HG02588 (cell line): ENCODE results near the gene EPHB3.
"Not testable (repeated sequence)": the region's sequence is repeated elsewhere in the genome, so short reads cannot be mapped to it uniquely, and the experiment has no call there.

Experiments
- ATAC-seq: cut with Tn5 transposase; IDR thresholded peaks from one replicate; pipeline ENCODE4 v1.9.1; 2021; ENCODE audit warnings: mild to moderate bottlenecking, moderate library complexity; ENCODE audit not compliant: unreplicated experiment

EPHB3 gene

GRCh38 chr3:184596886-184597575, 35.4 kb downstream of the EPHB3 start:
- no peak for ATAC-seq

DNA sequence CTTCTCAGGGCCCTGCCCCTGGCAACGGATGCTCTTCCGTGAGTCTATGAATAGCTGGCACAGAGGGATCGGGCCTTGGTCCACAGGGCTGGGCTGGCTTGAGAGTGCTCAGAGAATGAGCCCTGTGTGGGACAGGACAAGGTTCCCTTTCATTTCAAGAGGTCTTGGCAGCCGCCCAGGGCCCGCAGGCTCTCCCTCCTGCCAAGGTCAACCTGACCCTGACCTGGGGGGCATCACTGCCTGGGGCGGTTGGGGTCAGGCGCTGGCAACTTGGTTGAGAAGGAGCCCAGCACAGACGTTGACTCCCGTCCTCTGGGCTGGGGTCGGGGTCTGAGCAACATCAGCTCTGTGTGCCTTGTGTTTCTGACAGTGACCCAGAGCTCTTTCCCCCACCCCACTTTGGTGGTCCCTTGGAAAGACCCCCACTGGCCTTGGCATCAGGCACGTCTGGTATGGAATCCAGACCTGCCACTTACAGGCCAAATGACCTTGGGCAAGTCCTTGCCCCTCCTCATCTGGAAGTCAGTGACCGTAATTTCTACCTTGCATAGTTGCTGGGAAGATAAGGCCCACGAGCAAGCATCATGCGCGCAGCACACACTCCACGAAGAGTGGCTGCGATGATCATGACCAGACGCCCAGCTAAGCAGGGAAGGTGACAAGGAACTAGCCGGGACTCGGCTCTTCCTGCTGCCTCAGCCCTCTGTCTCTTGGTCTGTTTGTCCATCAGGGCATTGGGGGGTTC, 36.4 kb downstream of the EPHB3 start:
- no peak for ATAC-seq

DNA sequence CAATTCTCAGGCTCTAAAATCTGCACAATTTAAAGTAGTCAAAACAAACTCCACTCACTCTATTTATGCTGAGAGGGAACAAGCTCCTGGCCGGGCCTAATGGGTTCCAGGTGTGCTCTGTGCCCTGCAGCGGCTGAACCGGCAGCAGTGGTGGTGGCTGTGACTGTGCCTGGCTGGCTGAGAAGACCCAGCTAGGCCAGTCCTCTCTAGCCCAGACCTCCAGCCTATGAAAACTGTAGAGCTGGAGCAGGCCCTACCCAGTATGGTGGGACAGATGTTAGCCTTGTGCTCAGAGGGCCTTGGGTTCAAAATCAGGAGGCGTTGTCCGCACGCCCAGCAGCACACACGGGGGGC, 37.0 kb downstream of the EPHB3 start:
- no peak for ATAC-seq

DNA sequence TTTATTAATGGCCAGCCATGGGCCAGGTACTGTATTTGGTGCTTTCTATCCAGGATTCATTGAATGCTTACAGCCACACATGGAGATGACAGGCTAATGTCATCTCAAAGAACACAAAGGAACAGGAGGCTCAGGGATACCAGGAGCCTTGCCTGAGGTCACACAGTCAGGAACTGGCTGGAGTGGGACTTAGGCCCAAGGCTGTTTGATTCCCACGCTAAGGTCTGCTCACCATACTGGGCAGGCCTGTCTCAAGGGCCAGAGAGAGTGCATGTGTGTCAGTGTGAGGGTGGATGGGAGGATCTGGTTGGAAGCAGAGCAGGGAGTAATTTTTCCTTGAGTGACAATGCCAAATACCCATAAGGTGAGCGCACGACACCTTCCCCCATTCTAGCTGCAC, 37.6 kb downstream of the EPHB3 start:
- ATAC-seq, result no peak

DNA sequence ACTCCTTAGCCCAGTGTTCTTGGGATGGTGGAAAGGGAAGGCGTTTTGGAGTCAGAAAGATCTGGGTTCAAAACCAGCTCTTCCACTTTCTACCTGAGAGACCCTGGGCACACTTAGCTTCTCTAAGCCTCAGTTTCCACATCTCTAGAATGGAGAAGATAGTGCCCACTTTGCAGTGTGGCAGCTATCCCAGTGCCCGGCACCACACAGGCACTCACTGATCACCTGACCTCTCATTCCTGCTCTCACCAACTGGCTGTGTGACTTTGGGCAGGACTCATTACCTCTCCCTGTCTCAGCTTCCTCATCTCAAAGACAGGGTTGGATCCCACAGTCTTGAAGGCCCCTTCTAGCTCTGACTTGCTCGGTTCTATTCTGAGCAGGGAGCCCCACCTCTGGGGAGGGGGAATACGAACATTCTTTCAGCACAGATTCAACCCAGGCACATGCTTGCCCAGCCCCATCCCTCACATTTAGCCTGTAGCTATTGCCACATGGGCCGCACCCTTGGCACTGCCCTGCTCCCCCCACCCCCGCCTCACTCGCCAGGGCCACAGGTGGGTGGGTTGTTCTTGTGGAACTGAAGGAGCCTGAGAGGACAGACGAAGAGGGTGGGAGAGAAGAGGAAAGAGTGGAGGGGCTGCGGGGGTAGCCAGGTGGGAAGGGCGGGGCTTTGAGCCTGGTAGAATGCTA, 39.2 kb downstream of the EPHB3 start:
- no peak for ATAC-seq

DNA sequence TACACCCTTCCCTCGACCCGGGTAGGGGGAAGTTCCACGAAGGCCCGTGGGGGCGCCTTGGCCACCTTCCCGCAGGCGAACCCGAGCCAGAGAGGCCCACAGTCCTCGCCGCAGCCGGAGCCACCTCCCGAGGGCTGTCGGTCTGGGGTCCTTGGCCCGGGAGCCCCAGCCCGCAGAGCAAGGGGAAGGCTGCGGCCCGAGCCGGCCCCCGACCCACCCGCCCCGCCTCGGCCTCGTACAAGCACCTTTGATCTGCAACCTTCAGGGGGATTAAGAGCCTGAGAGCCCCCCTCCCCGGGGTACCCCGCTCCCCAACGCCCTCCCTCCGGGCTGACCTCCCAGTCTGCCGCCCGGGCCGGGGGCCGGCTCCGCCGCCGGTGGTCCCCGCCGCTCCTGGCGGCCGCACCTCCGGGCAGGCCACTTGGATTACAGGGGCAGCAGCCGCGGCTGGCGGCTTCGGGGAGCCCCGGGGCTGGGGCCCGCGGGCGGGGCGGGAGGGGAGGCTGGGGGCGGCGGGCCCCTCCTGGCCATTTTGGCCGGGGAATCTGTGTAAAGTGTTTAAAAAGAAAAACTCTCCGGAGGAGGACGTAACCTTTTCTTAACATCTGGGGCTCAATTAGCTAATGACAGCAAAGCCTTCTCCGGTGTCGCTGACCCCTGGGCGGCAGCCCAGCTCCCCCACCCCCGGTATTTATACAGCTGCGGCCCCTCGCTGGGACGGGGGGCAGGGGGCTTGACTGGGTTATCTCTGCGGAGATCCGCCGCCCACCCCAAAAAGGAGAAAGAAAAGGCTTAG, 40.2 kb downstream of the EPHB3 start:
- ATAC-seq, result no peak

- ATAC-seq, result no peak
Observed at GRCh38 chr3:184602372-184603150, 41.0 kb downstream of the EPHB3 start.

DNA sequence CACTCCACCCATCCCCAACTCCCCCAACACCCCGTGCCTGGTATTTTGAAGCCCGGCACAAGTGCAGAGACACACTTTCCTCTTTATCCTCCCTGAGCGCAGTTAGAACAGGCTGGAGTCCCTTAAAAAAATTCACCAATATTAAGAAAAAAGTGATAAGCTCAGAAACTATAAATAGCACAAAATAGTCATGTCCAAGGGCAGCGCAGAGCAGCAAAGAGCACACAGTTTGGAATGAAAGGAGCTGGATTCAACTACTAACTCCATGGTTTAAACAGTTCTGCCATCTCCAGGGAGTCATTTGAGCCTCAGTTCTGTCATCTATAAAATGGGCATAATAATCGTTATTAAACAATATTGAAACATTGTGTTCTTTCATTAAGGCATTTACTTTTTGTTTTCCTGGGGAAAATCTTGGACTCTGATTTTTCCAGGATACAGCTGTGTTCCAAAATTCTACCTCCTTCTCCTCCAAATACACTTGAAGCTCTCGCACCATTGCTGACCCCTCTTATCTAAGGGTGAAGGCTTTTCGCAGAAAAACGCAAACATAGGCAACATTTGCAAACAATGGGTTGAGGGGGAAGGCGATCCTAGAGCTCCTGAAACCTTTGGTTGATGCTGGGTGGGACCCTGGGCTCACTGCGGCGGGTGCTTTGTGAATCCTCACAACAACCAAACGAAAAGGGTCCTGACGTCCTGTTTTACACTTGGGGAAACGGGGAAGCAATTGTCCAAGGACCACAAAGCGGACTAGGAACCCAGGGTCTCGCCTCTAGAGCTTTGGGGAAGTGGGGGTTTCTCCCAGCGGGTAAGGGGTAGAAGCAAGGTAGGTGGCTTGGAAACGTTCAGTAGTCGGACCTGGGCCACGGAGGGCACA, 41.8 kb downstream of the EPHB3 start:
- ATAC-seq, result no peak

DNA sequence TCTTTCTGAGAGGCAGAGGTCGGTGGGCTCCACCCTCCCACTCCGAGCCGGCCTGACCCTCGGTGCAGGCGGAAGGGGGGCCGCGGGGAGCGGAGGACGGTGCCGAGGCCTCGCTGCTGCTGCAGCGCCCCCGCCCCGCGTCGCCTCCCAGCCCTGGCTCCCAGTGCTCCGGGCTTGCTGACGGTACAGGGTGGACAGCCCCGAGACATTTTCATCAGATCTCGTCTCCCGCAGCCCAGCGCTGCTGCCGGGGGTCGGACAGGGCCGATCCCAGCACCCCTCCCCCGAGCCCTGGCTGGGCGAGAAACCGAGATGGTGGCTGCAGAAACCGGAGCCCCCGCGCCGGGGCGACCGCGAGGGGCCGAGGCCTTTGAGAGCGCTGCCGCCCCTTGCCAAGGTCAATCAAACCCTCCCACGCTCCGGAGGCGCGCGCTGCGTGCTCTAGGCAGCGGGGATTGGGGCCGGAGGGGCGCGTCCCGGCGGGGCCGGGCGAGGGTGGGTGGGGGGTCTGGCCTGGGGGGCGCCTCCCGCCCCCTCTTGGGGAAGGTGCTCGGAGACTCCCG, 42.5 kb downstream of the EPHB3 start:
- ATAC-seq, result no peak

DNA sequence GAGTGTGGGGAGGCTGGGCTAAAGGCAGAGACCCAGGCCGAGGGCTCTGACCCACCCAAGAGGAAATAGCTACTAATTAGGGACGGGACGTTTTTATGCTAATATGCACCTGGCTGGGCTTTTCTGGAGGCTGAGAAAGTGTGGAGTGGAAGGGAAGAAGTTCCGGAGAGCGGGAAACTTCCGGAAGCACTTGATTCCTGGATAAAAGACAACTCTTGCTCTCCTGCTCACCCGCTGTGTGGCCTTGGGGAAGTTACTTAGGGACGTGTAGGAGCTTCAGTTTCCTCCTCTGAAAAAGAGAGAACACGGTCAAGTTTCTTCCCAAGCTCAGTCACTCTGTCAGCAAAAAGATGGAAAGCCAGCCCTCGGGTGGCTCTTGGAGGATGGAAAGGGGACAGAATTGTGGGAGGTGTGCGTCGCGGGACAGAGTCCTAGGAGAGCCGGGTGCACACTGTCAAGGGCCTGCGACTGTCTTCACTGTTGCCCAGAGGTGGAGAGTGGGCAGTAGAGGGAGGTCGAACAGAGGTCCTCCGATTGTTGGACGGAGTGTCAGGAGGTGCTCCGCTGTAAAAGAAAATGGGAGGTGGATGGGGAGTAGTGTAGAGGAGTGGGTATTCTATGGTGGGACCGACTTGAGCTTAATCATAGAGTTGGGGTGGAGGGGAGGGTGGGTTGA, 43.2 kb downstream of the EPHB3 start:
- no peak for ATAC-seq

- no peak for ATAC-seq
Observed at GRCh38 chr3:184608209-184608608, 46.6 kb downstream of the EPHB3 start.

- ATAC-seq, result no peak
Observed at GRCh38 chr3:184609476-184610244, 48.1 kb downstream of the EPHB3 start.

- ATAC-seq, result no peak
Observed at GRCh38 chr3:184610245-184610871, 48.8 kb downstream of the EPHB3 start.

DNA sequence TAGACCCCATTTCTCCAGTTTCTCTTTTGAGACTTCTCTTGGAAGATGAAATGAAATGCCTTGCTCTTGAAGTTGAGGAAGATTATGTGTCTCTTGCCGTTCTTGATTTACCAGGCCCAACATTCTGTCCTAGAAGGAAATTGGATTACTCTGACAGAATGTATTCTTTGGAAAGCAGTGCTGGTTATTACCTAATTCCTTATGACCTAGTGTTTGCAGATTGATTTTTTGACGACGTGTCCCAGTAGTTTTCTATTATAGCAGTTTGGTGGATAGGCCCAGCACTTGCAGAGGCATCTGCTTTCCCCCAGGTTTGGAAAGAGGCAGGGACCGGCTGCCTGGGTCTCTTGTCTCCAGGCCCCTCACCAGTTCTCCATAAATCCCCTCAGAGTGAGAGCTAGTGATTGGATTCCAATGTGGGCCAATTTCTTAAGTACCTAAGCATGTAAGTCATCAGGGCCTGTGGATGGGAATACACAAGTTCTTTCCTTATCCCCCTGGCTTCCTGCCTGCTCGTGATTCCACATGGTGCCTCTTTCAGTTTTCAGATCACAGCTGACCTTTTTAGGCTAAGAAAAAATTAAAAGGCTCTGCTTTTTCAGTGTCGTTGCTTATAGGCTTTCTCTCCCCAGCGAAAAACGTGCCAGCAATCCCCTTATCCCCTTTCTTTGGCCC, 50.2 kb downstream of the EPHB3 start:
- no peak for ATAC-seq

DNA sequence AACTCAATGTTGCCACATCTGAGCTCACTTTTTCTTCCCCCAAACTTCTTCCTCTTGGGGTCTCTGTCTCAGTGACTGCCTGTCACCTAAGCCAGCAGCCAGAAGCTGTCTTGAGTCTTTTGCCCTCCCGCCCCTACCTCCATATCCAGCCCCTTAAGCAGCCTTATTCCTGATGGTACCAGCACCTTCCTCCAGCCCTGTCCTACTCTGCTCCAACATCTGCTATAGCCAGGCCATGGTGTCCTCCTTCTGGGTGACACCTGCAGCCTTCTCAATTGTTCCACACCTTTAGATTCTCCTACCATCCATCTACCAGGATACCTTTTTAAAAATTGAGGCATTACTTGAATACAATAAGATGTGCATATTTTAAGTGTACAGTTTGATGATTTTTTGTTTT, 53.8 kb downstream of the EPHB3 start:
- no peak for ATAC-seq

- no peak for ATAC-seq
Observed at GRCh38 chr3:184616436-184616835, 54.9 kb downstream of the EPHB3 start.

- not testable (repeated sequence) for ATAC-seq
Observed at GRCh38 chr3:184617306-184617705, 55.7 kb downstream of the EPHB3 start.
